HUES6 (cell line): ENCODE results near the gene NSUN5.
"Not testable (repeated sequence)": the region's sequence is repeated elsewhere in the genome, so short reads cannot be mapped to it uniquely, and the experiment has no call there.

Experiments
- H3K27ac ChIP-seq: 2 replicates; pipeline ENCODE4 v1.7.0; 2013; ENCODE audit warnings: low read depth, mild to moderate bottlenecking, low read length, inconsistent platforms
- H3K27me3 ChIP-seq: 2 replicates; pipeline ENCODE4 v1.6.1; 2013; ENCODE audit warnings: low read length; ENCODE audit not compliant: control insufficient read depth, insufficient read depth
- H3K36me3 ChIP-seq: 2 replicates; pipeline ENCODE4 v1.6.1; 2013; ENCODE audit warnings: low read length; ENCODE audit not compliant: control insufficient read depth, insufficient read depth
- H3K4me1 ChIP-seq: 2 replicates; pipeline ENCODE4 v1.6.1; 2013; ENCODE audit warnings: low read length; ENCODE audit not compliant: control insufficient read depth, insufficient read depth
- H3K4me3 ChIP-seq: 2 replicates; pipeline ENCODE4 v1.5.1; 2013; ENCODE audit warnings: low read depth, low read length
- H3K9ac ChIP-seq: one replicate; pipeline ENCODE4 v1.6.1; 2013; ENCODE audit warnings: mild to moderate bottlenecking, low read length
- H3K9me3 ChIP-seq: 2 replicates; pipeline ENCODE4 v1.6.1; 2013; ENCODE audit warnings: low read depth, low read length; ENCODE audit not compliant: control insufficient read depth, insufficient read depth

Gene NSUN5

GRCh38 chr7:73311421-73311820, 2.8 kb upstream of the NSUN5 start:
- H3K27ac ChIP-seq, H3K4me1 ChIP-seq, H3K27me3 ChIP-seq, H3K36me3 ChIP-seq, H3K4me3 ChIP-seq, H3K9me3 ChIP-seq, H3K9ac ChIP-seq: not testable (repeated sequence)

DNA sequence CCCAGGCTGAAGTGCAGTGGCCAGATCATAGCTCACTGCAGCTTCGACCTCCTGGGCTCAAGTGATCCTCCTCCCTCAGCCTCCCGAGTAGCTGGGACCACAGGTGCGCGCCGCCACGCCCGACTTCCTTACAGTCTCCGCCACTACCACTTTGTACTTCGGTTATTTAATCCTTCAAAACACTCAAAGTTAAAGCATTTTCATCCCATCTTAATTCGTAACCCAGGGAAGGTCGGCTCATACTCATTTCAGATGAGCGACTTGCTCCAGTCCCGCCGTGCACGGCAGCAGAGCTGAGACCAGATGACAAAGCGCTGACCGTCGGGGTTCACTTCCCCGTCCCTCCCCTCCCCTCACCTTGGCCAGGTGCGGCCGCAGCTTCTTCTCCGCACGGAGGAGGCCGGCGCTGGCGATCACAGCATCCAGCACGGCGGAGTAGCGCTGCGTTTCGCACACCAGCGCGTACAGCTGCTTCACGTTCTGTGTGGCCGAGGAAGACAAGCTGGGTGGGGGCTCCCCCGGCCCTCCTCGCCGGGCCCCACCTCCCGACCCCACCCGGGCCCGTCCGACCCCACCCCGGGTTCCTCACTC, 457 bp downstream of the NSUN5 start:
- Histone ChIP-seq H3K4me1 (peaks cover 6% of the 10 kb centered on the region), H3K9ac (peak overlapping the region; percentile 79), H3K9me3 (no peaks in the 10 kb centered on the region), H3K27me3 (no peaks in the 10 kb centered on the region), H3K36me3 (peaks cover 32% of the 10 kb centered on the region), H3K4me3 (peak overlapping the region; percentile 92), H3K27ac (peak overlapping the region; percentile 45; the same call in 1 of the 2 replicates)

DNA sequence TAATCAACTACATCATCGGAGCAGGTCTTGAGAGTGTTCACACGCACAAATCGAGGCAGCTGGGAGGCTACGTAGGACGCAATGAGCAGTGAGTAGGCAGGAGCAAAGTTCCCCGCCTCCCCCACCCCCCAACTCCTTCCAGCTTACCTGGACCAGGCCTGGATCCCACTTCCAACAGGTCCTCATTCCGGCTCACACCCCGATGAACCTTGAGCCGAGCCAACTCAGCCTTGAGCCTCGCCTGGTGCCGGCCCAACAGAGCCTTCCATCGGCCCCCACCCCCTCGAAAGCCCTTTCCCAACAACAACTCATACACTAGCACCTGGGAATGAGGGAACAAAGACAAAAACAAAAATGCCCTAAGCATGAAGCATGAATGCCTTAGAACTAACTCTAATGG, 1.2 kb downstream of the NSUN5 start:
- H3K27ac ChIP-seq: no peak overlapping the region
- no peak overlapping the region for H3K9ac ChIP-seq

DNA sequence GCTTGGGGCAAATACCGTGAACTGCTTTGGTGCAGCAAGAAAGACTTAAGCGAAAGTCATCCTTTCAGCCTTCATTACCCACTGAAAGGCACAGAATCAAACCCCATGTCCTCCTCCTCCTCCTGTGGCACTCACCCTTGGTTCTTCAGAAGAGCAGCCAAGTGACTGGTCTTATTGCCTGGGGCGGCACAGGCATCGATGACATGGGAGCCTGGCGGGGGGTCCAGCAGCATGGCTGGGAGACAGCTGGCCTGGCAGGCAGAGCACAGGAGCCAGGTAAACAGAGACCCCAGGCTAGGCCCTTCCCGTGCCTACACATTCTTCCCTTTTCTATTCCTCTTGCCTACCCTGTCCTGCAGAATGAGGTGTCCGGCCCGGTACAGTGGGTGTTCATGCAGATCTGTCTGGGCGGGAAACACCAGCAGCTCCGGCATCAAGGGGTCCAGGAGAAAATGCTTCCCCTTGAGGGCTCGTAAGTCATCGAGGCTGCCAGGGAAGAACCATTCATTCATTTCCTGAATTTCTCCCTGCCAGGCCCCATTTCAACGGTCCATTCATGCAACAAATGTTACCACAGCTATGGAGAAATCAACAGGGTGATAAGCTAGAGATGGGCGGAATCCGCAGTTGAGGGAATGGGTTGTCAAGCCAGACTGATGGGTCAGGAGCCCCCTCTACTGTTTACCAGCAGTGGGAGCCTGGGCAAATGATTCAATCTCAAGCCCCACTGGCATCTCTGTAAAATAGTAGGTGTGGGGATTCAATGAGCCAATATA, 3.8 kb downstream of the NSUN5 start:
- not testable (repeated sequence) for H3K9me3 ChIP-seq, H3K9ac ChIP-seq, H3K27ac ChIP-seq, H3K27me3 ChIP-seq, H3K4me3 ChIP-seq, H3K4me1 ChIP-seq
- peaks cover 37% of the 10 kb centered on the region for H3K36me3 ChIP-seq

More for the DNA sequence above, 1.2 kb downstream of the NSUN5 start:
- Histone ChIP-seq H3K36me3 (peaks cover 37% of the 10 kb centered on the region), H3K27me3 (no peaks in the 10 kb centered on the region), H3K9me3 (no peaks in the 10 kb centered on the region), H3K4me3 (peak overlapping the region; percentile 92), H3K4me1 (peaks cover 6% of the 10 kb centered on the region)

DNA sequence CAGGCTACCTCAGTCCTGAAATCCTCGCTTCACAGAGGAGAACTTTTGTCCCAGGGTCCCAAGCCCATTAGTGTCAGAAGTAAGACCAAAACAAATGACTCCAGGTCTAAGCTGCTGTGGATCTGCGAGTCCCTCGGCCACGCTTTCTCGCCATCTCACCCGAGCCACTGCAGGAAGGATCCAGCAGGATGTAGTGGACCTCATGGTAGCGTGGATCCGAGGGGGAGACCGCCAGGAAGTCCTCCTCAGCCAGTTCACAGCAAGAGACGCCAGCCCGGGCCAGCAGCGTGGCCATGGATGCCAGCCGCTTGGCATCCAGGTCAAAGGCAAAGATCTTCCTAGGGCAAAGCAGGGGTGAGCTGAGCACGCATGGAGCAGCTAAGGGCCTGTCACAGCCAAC, 4.6 kb downstream of the NSUN5 start:
- Histone ChIP-seq H3K4me3 (no peak overlapping the region), H3K9ac (no peak overlapping the region), H3K27me3 (no peaks in the 10 kb centered on the region), H3K36me3 (peaks cover 37% of the 10 kb centered on the region), H3K9me3 (no peaks in the 10 kb centered on the region), H3K27ac (no peak overlapping the region), H3K4me1 (peaks cover 6% of the 10 kb centered on the region)

- H3K27ac ChIP-seq: no peak overlapping the region
- H3K4me3 ChIP-seq: no peak overlapping the region
- no peaks in the 10 kb centered on the region for H3K27me3 ChIP-seq
- no peaks in the 10 kb centered on the region for H3K9me3 ChIP-seq
- peaks cover 37% of the 10 kb centered on the region for H3K36me3 ChIP-seq
- no peak overlapping the region for H3K9ac ChIP-seq
- peaks cover 6% of the 10 kb centered on the region for H3K4me1 ChIP-seq
These were observed 5.1 kb downstream of the NSUN5 start for GRCh38 chr7:73303546-73303945.

GRCh38 chr7:73302846-73303245, 5.8 kb downstream of the NSUN5 start:
- H3K27ac ChIP-seq, H3K4me1 ChIP-seq, H3K9ac ChIP-seq, H3K27me3 ChIP-seq, H3K9me3 ChIP-seq, H3K4me3 ChIP-seq: not testable (repeated sequence)
- peaks cover 37% of the 10 kb centered on the region for H3K36me3 ChIP-seq

- H3K36me3 ChIP-seq: peaks cover 27% of the 10 kb centered on the region
- not testable (repeated sequence) for H3K27me3 ChIP-seq, H3K9ac ChIP-seq, H3K4me3 ChIP-seq, H3K27ac ChIP-seq, H3K9me3 ChIP-seq, H3K4me1 ChIP-seq
These were observed 7.5 kb downstream of the NSUN5 start for GRCh38 chr7:73301108-73301507.

DNA sequence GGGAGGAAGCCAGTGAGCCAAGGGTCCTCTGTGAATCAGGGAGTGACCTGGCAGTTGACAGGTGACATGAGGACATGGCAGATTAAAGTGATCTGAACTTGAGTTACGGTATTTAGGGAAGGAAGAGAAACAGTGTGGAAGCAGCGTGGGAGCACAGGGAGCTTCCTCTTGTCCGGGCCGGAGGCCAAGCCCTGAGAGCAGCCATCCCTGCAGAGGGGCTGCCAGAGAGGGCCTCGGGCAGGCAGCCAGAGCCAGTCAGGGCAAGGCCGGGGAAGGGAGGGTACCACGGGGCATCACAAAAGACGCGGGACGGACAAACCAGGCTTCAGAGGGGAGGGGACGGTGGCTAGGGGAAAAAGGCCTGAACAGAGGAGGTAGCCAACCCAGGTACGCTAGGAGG, 8.8 kb downstream of the NSUN5 start:
- not testable (repeated sequence) for H3K4me1 ChIP-seq, H3K9ac ChIP-seq, H3K27me3 ChIP-seq

DNA sequence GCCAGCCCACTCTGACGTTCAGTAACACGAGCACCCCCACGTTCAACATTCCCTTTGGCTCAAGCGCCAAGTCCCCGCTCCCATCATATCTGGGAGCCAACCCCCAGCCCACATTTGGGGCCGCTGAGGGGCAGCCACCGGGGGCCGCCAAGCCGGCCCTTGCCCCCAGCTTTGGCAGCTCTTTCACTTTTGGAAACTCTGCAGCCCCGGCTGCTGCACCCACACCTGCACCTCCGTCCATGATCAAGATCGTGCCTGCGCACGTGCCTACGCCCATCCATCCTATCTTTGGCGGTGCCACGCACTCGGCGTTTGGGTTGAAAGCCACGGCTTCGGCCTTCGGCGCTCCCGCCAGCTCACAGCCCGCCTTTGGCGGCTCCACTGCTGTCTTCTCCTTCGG, 10.9 kb downstream of the NSUN5 start:
- not testable (repeated sequence) for H3K4me1 ChIP-seq, H3K27ac ChIP-seq, H3K27me3 ChIP-seq, H3K4me3 ChIP-seq, H3K9me3 ChIP-seq, H3K9ac ChIP-seq, H3K36me3 ChIP-seq

More for the DNA sequence above, 8.8 kb downstream of the NSUN5 start:
- not testable (repeated sequence) for H3K9me3 ChIP-seq, H3K4me3 ChIP-seq, H3K27ac ChIP-seq
- peaks cover 22% of the 10 kb centered on the region for H3K36me3 ChIP-seq

DNA sequence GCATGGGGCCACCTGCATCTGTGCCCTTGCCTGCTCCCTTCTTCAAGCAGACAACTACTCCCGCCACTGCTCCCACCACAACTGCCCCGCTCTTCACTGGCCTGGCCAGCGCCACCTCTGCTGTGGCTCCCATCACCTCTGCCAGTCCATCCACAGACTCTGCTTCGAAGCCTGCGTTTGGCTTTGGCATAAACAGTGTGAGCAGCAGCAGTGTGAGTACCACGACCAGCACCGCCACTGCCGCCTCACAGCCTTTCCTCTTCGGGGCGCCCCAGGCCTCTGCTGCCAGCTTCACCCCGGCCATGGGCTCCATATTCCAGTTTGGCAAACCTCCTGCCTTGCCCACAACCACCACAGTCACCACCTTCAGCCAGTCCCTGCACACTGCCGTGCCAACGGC, 11.4 kb downstream of the NSUN5 start:
- H3K27ac ChIP-seq, H3K4me1 ChIP-seq: not testable (repeated sequence)

More for the DNA sequence above, 11.4 kb downstream of the NSUN5 start:
- not testable (repeated sequence) for H3K9ac ChIP-seq, H3K36me3 ChIP-seq, H3K9me3 ChIP-seq, H3K4me3 ChIP-seq, H3K27me3 ChIP-seq
